ENCODE measurements around the gene RS1. TPM values are rescaled to one million over a fixed set of nuclear protein-coding genes. Genes with fewer than 3 reads are reported as not detected.

RS1 gene
- total and polyA plus RNA-seq, 7 experiments from 2014 or later: not detected

DNA sequence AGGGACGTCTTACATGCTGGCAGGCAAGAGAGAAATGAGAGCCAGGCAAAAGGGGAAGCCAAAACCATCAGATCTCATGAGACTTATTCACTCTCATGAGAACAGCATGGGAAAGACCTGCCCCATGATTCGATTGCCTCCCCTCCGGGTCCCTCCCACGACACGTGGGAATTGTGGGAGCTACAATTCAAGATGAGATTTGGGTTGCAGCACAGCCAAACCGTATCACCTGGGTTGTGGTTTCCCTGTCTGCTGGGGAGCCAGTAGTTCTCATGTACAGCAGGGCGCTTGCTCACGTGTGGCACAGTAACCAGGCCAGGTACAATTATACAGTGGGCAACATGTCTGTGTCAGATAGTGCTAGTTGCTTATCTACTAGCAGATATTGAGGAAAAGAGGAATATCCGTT, 11.1 kb upstream of the RS1 start:
- Histone ChIP-seq H3K27me3 (ENCODE audit: control insufficient read depth in 2 of 2, insufficient read depth in 2 of 2, low read length in 2 of 2) (no peaks in the 10 kb centered on the region), H3K27ac (ENCODE audit: low read depth, low read length) (no peak overlapping the region), H3K4me3 (ENCODE audit: low read length) (no peak overlapping the region), H3K9me3 (ENCODE audit: control insufficient read depth in 2 of 3, low read length in 3 of 3) (no peaks in the 10 kb centered on the region), H3K36me3 (ENCODE audit: control insufficient read depth in 2 of 3, insufficient read depth in 3 of 3, low read length in 3 of 3) (no peaks in the 10 kb centered on the region), H3K4me1 (ENCODE audit: control insufficient read depth in 2 of 2, insufficient read depth in 2 of 2, low read length in 2 of 2) (no peaks in the 10 kb centered on the region)
- intact Hi-C loops (cut with micrococcal nuclease): no loop called here
- H3K27ac Mint-ChIP-seq: no peak overlapping the region
- H3K4me3 Mint-ChIP-seq: no peak overlapping the region
- ChIA-PET POLR2A (no interaction called here), CTCF (no interaction called here)
- ATAC-seq (no peak), DNase-seq (no peak)
- H3K4me1 Mint-ChIP-seq: peaks cover 0 to 7% (median 0%) of the 10 kb centered on the region in 7 donors
- H3K36me3 Mint-ChIP-seq: no peaks in the 10 kb centered on the region
- peaks cover 0 to 5% (median 0%) of the 10 kb centered on the region in 11 donors for H3K9me3 Mint-ChIP-seq
- H3K27me3 Mint-ChIP-seq: no peaks in the 10 kb centered on the region

- Histone ChIP-seq H3K9me3 (ENCODE audit: control insufficient read depth in 2 of 3, low read length in 3 of 3) (no peaks in the 10 kb centered on the region), H3K27me3 (ENCODE audit: control insufficient read depth in 2 of 2, insufficient read depth in 2 of 2, low read length in 2 of 2) (no peaks in the 10 kb centered on the region), H3K4me1 (ENCODE audit: control insufficient read depth in 2 of 2, insufficient read depth in 2 of 2, low read length in 2 of 2) (no peaks in the 10 kb centered on the region), H3K4me3 (ENCODE audit: low read length) (no peak overlapping the region), H3K27ac (ENCODE audit: low read depth, low read length) (no peak overlapping the region), H3K36me3 (ENCODE audit: control insufficient read depth in 2 of 3, insufficient read depth in 3 of 3, low read length in 3 of 3) (no peaks in the 10 kb centered on the region)
- intact Hi-C loops (cut with micrococcal nuclease): no loop called here
- DNase-seq: no peak
- ChIA-PET POLR2A (no interaction called here), CTCF (no interaction called here)
- Mint-ChIP-seq H3K4me1 (peaks cover 0 to 10% (median 5%) of the 10 kb centered on the region in 7 donors), H3K4me3 (no peak overlapping the region), H3K36me3 (no peaks in the 10 kb centered on the region), H3K9me3 (peaks cover 0 to 5% (median 0%) of the 10 kb centered on the region in 11 donors), H3K27me3 (no peaks in the 10 kb centered on the region), H3K27ac (no peak overlapping the region)
- no peak for ATAC-seq
These were observed 10.1 kb upstream of the RS1 start for GRCh38 chrX:18681996-18682395.

- CTCF ChIA-PET: no interaction called here
- Mint-ChIP-seq H3K27ac (peak overlapping the region in 5 of 9 donors; percentile 1 to 86 (median 42)), H3K27me3 (no peaks in the 10 kb centered on the region), H3K36me3 (no peaks in the 10 kb centered on the region), H3K4me3 (peak overlapping the region in 4 of 10 donors; percentile 19 to 50 (median 36)), H3K9me3 (peaks cover 0 to 4% (median 0%) of the 10 kb centered on the region in 11 donors), H3K4me1 (peaks cover 0 to 15% (median 8%) of the 10 kb centered on the region in 7 donors)
- H3K9me3 ChIP-seq (ENCODE audit: control insufficient read depth in 2 of 3, low read length in 3 of 3): no peaks in the 10 kb centered on the region
- ATAC-seq (no peak), DNase-seq (no peak)
- H3K4me1 ChIP-seq (ENCODE audit: control insufficient read depth in 2 of 2, insufficient read depth in 2 of 2, low read length in 2 of 2): no peaks in the 10 kb centered on the region
- POLR2A ChIA-PET: no interaction called here
- no peak overlapping the region for H3K27ac ChIP-seq (ENCODE audit: low read depth, low read length)
- H3K4me3 ChIP-seq (ENCODE audit: low read length): no peak overlapping the region
- H3K27me3 ChIP-seq (ENCODE audit: control insufficient read depth in 2 of 2, insufficient read depth in 2 of 2, low read length in 2 of 2): no peaks in the 10 kb centered on the region
- intact Hi-C loops (cut with micrococcal nuclease): loop anchor here (5.0 to 10.0 kb wide), 5 partner anchors 210 to 1587 kb away; partner anchors contain the start of genes MAP3K15 (in 1 of the 2), PDHA1 (in 1 of the 2), RPS6KA3 (in 1 of the 2) and SCML1 (in 1 of the 2)
- peaks cover 0 to 3% (median 0%) of the 10 kb centered on the region in 3 experiments for H3K36me3 ChIP-seq (ENCODE audit: control insufficient read depth in 2 of 3, insufficient read depth in 3 of 3, low read length in 3 of 3)
These were observed 5.4 kb upstream of the RS1 start for GRCh38 chrX:18677161-18677869.

DNA sequence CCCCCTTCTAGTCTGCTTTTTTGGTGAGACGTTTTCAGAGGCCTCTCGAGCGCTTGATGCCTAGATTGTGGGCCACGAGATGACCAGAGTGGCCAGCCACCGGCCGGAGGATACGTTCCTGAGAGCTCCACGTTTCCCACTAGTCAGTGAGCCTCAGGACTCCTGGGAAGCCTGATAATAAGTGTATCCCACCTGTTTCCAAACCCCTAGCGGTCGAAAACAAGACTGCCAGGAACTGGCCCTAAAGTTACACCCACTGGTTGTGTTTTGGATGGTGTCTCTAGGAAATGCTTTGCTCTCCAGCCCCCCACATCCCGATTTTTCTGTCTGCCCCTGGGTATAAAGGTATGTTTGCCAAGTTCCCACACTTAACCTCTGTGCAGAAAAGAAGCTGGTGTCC, 4.6 kb upstream of the RS1 start:
- CTCF ChIA-PET: no interaction called here
- DNase-seq: no peak
- Mint-ChIP-seq H3K4me3 (peak overlapping the region in 7 of 10 donors; percentile 21 to 87 (median 57)), H3K27me3 (no peaks in the 10 kb centered on the region), H3K27ac (peak overlapping the region in 3 of 9 donors; percentile 42 to 73 (median 65)), H3K4me1 (peaks cover 0 to 15% (median 8%) of the 10 kb centered on the region in 7 donors), H3K9me3 (peaks cover 0 to 4% (median 0%) of the 10 kb centered on the region in 11 donors), H3K36me3 (no peaks in the 10 kb centered on the region)
- H3K4me1 ChIP-seq (ENCODE audit: control insufficient read depth in 2 of 2, insufficient read depth in 2 of 2, low read length in 2 of 2): no peaks in the 10 kb centered on the region
- no peaks in the 10 kb centered on the region for H3K27me3 ChIP-seq (ENCODE audit: control insufficient read depth in 2 of 2, insufficient read depth in 2 of 2, low read length in 2 of 2)
- peaks cover 0 to 3% (median 0%) of the 10 kb centered on the region in 3 experiments for H3K36me3 ChIP-seq (ENCODE audit: control insufficient read depth in 2 of 3, insufficient read depth in 3 of 3, low read length in 3 of 3)
- H3K9me3 ChIP-seq (ENCODE audit: control insufficient read depth in 2 of 3, low read length in 3 of 3): no peaks in the 10 kb centered on the region
- intact Hi-C loops (cut with micrococcal nuclease): loop anchor here (5.0 to 10.0 kb wide), 5 partner anchors 211 to 1588 kb away; partner anchors contain the start of genes MAP3K15 (in 1 of the 2), PDHA1 (in 1 of the 2), RPS6KA3 (in 1 of the 2) and SCML1 (in 1 of the 2)
- H3K4me3 ChIP-seq (ENCODE audit: low read length): no peak overlapping the region
- no peak overlapping the region for H3K27ac ChIP-seq (ENCODE audit: low read depth, low read length)
- ATAC-seq: no peak
- POLR2A ChIA-PET: interaction anchor here (0.8 kb wide), 1 partner anchor 660 kb away, joined by 3 read pairs; no protein-coding TSS in a partner anchor

- Mint-ChIP-seq H3K9me3 (peaks cover 0 to 4% (median 0%) of the 10 kb centered on the region in 11 donors), H3K27ac (peak overlapping the region in 8 of 9 donors; percentile 51 to 85 (median 72)), H3K4me1 (peaks cover 0 to 15% (median 8%) of the 10 kb centered on the region in 7 donors), H3K36me3 (no peaks in the 10 kb centered on the region), H3K27me3 (no peaks in the 10 kb centered on the region), H3K4me3 (peak overlapping the region; percentile 35 to 87 (median 67))
- Histone ChIP-seq H3K27me3 (ENCODE audit: control insufficient read depth in 2 of 2, insufficient read depth in 2 of 2, low read length in 2 of 2) (no peaks in the 10 kb centered on the region), H3K27ac (ENCODE audit: low read depth, low read length) (no peak overlapping the region), H3K4me1 (ENCODE audit: control insufficient read depth in 2 of 2, insufficient read depth in 2 of 2, low read length in 2 of 2) (no peaks in the 10 kb centered on the region), H3K9me3 (ENCODE audit: control insufficient read depth in 2 of 3, low read length in 3 of 3) (no peaks in the 10 kb centered on the region), H3K4me3 (ENCODE audit: low read length) (no peak overlapping the region), H3K36me3 (ENCODE audit: control insufficient read depth in 2 of 3, insufficient read depth in 3 of 3, low read length in 3 of 3) (peaks cover 0 to 3% (median 0%) of the 10 kb centered on the region in 3 experiments)
- ATAC-seq (no peak), DNase-seq (no peak)
- intact Hi-C loops (cut with micrococcal nuclease): loop anchor here (5.0 to 10.0 kb wide), 5 partner anchors 211 to 1589 kb away; partner anchors contain the start of genes MAP3K15 (in 1 of the 2), PDHA1 (in 1 of the 2), RPS6KA3 (in 1 of the 2) and SCML1 (in 1 of the 2)
- CTCF ChIA-PET: no interaction called here
- POLR2A ChIA-PET: interaction anchor here (0.8 kb wide), 1 partner anchor 660 kb away, joined by 3 read pairs; no protein-coding TSS in a partner anchor
These were observed 4.1 kb upstream of the RS1 start for GRCh38 chrX:18676050-18676449.

GRCh38 chrX:18674788-18675735, 3.2 kb upstream of the RS1 start:
- H3K4me1 Mint-ChIP-seq: peaks cover 0 to 15% (median 8%) of the 10 kb centered on the region in 7 donors
- CTCF ChIA-PET: no interaction called here
- peak; percentile 76 to 89 (median 87) for DNase-seq
- Histone ChIP-seq H3K4me3 (ENCODE audit: low read length) (peak overlapping the region; percentile 63), H3K27me3 (ENCODE audit: control insufficient read depth in 2 of 2, insufficient read depth in 2 of 2, low read length in 2 of 2) (no peaks in the 10 kb centered on the region), H3K4me1 (ENCODE audit: control insufficient read depth in 2 of 2, insufficient read depth in 2 of 2, low read length in 2 of 2) (no peaks in the 10 kb centered on the region), H3K36me3 (ENCODE audit: control insufficient read depth in 2 of 3, insufficient read depth in 3 of 3, low read length in 3 of 3) (peaks cover 0 to 3% (median 0%) of the 10 kb centered on the region in 3 experiments), H3K27ac (ENCODE audit: low read depth, low read length) (peak overlapping the region; percentile 82), H3K9me3 (ENCODE audit: control insufficient read depth in 2 of 3, low read length in 3 of 3) (no peaks in the 10 kb centered on the region)
- H3K27me3 Mint-ChIP-seq: no peaks in the 10 kb centered on the region
- H3K9me3 Mint-ChIP-seq: peaks cover 0 to 4% (median 0%) of the 10 kb centered on the region in 11 donors
- H3K4me3 Mint-ChIP-seq: peak overlapping the region; percentile 74 to 87 (median 80)
- POLR2A ChIA-PET: no interaction called here
- intact Hi-C loops (cut with micrococcal nuclease): loop anchor here (1.0 to 10.0 kb wide), 12 partner anchors 211 to 1590 kb away; partner anchors contain the start of genes CDKL5 (in 2 of the 2), PDHA1 (in 2 of the 2), SCML1 (in 2 of the 2) and EIF1AX (in 1 of the 2)
- H3K27ac Mint-ChIP-seq: peak overlapping the region; percentile 71 to 95 (median 85)
- ATAC-seq: peak; percentile 96
- no peaks in the 10 kb centered on the region for H3K36me3 Mint-ChIP-seq
